ENCODE data around the gene EXOC1. TPM values are rescaled to one million over a fixed set of nuclear protein-coding genes. Genes with fewer than 3 reads are reported as not detected.

The EXOC1 gene
- total RNA-seq, 1 experiment from 2014 or later: 17.6 TPM

DNA sequence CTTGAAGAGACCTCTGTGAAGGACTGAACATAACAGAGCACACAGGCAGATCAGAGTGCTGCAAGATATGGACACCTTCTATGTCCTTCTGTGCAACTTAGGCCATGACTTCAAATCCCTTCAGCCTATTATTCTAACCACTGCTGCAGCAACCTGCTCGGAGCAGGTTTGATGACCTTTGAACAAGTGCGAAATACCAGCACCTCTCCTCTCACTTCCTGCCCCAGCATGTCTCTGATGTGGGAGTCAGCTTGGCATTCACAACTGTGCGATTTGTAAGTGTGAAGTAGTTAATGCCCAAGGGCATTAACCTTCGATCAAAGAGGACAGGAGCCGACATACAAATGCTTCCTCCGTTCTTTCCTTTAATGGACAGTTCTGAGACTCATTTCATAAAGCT is 1.6 kb upstream of the EXOC1 start:
- Histone ChIP-seq H3K27me3 (ENCODE audit: insufficient read depth, low read length) (no peaks in the 10 kb centered on the region), H3K4me2 (ENCODE audit: low read length) (no peak overlapping the region), H3K36me3 (ENCODE audit: control insufficient read depth in 1 of 2, insufficient read depth in 2 of 2, low read length in 2 of 2) (no peaks in the 10 kb centered on the region), H3K79me2 (ENCODE audit: insufficient read depth, low read length) (peaks cover 21% of the 10 kb centered on the region), H3K9me3 (ENCODE audit: control insufficient read depth in 1 of 2, insufficient read depth in 1 of 2, low read depth in 1 of 2, low read length in 2 of 2) (no peaks in the 10 kb centered on the region), H3K27ac (ENCODE audit: low read depth, low read length) (no peak overlapping the region), H3K9me2 (ENCODE audit: insufficient read depth) (no peaks in the 10 kb centered on the region), H4K20me1 (ENCODE audit: insufficient read depth) (no peaks in the 10 kb centered on the region), H3K4me1 (ENCODE audit: control insufficient read depth in 1 of 2, insufficient read depth in 2 of 2, low read length in 2 of 2) (peaks cover 0 to 25% of the 10 kb centered on the region in 2 experiments; a peak in 2 of 4 replicates), H3K4me3 (replicated peaks in 1 of 2; ENCODE audit: low read depth in 1 of 2, low read length in 2 of 2) (no peak overlapping the region), H3K9ac (ENCODE audit: low read length) (no peak overlapping the region), H2AFZ (ENCODE audit: low read depth, low read length, poor library complexity, severe bottlenecking) (no peak overlapping the region)
- RAD21 ChIA-PET (ENCODE audit: low non-redundant PET in 1 of 2, low total read pairs in 2 of 2, uncharacterized antibody in 2 of 2, unreplicated experiment in 2 of 2): no interaction called here
- DNase-seq (ENCODE audit: low read depth, low spot score) (no peak), ATAC-seq (no peak)
- intact Hi-C loops (cut with micrococcal nuclease): loop anchor here (5.0 kb wide), 1 partner anchor 300 kb away; no protein-coding TSS in a partner anchor
- TF ChIP-seq ZFX (IDR thresholded peaks at IDR 0.05): no peak
- no peak for TF ChIP-seq SP1 (IDR thresholded peaks at IDR 0.05; ENCODE audit: low read depth)
- no peak for TF ChIP-seq EGR1 (IDR thresholded peaks at IDR 0.05; ENCODE audit: low read depth)
- no peak for TF ChIP-seq EZH2 (IDR thresholded peaks at IDR 0.05)
- TF ChIP-seq REST (IDR thresholded peaks at IDR 0.05; ENCODE audit: low read depth): no peak
- TF ChIP-seq CEBPB (IDR thresholded peaks at IDR 0.05; ENCODE audit: low read depth): no peak
- peak; percentile 11 for TF ChIP-seq TCF7L2 (IDR thresholded peaks at IDR 0.05; ENCODE audit: borderline replicate concordance, extremely low read depth, insufficient read depth, insufficient read length)
- no peak for TF ChIP-seq YY1 (IDR thresholded peaks at IDR 0.05; ENCODE audit: extremely low read depth, insufficient replicate concordance, low read depth, low read length)
- TF ChIP-seq FOSL1 (IDR thresholded peaks at IDR 0.05; ENCODE audit: low read depth): no peak
- no TSS peak for BruUV-seq (replicated peaks)
- CTCF ChIA-PET: no interaction called here
- POLR2A ChIA-PET: no interaction called here
